ENCODE results near the gene CD52.
"Not testable (repeated sequence)": the region's sequence is repeated elsewhere in the genome, so short reads cannot be mapped to it uniquely, and the experiment has no call there.

Gene CD52

GRCh38 chr1:26283871-26284596 is 33.7 kb upstream of the CD52 start:
- DNase-seq, result no peak

GRCh38 chr1:26284597-26285347 is 33.0 kb upstream of the CD52 start:
- DNase-seq, result peak in 17 of 56 donors; percentile 7 to 60 (median 18)

- no peak for DNase-seq
Measured at GRCh38 chr1:26285366-26286063, 32.2 kb upstream of the CD52 start.

GRCh38 chr1:26286064-26286416 is 31.7 kb upstream of the CD52 start:
- no peak for DNase-seq

- no peak for DNase-seq
Measured at GRCh38 chr1:26287033-26287711, 30.6 kb upstream of the CD52 start.

- DNase-seq, result no peak
Measured at GRCh38 chr1:26287811-26288210, 29.9 kb upstream of the CD52 start.

- no peak for DNase-seq
Measured at GRCh38 chr1:26288311-26288941, 29.3 kb upstream of the CD52 start.

- peak in 18 of 56 donors; percentile 12 to 64 (median 31) for DNase-seq
Measured at GRCh38 chr1:26289158-26290059, 28.3 kb upstream of the CD52 start.

GRCh38 chr1:26290122-26290881 is 27.5 kb upstream of the CD52 start:
- no peak for DNase-seq

GRCh38 chr1:26290882-26291261 is 26.9 kb upstream of the CD52 start:
- no peak for DNase-seq

GRCh38 chr1:26291433-26291832 is 26.3 kb upstream of the CD52 start:
- no peak for DNase-seq

GRCh38 chr1:26291939-26292338 is 25.8 kb upstream of the CD52 start:
- DNase-seq, result no peak

GRCh38 chr1:26292735-26293134 is 25.0 kb upstream of the CD52 start:
- not testable (repeated sequence) for DNase-seq

GRCh38 chr1:26293911-26294463 is 23.8 kb upstream of the CD52 start:
- DNase-seq, result no peak

- DNase-seq, result no peak
Measured at GRCh38 chr1:26295194-26296138, 22.3 kb upstream of the CD52 start.

- DNase-seq, result no peak
Measured at GRCh38 chr1:26296340-26297056, 21.3 kb upstream of the CD52 start.

All from amygdala (tissue), 56 donors.